Transverse colon (tissue), 4 donors: ENCODE data around the gene IGLL5. TPM values are rescaled to one million over a fixed set of nuclear protein-coding genes. Genes with fewer than 3 reads are reported as not detected.

ENCODE experiments used
- DNase-seq: peaks from one replicate; pipeline ENCODE4 v3.0.0-alpha.2; 2019
- H3K27ac ChIP-seq, 4 donors: fragments of 200-600 bp; sonication (generic); 2 replicates each; pipeline ENCODE4 v1.5.1; 2016 to 2018; ENCODE audit warnings: inconsistent platforms in 4 of 4
- H3K27me3 ChIP-seq: fragments of 200-600 bp; sonication (generic); 2 replicates; pipeline ENCODE4 v1.5.1; 2017; ENCODE audit warnings: inconsistent platforms
- H3K36me3 ChIP-seq, 4 donors: fragments of 200-600 bp; sonication (generic); 2 replicates each; pipeline ENCODE4 v1.5.1; 2017 to 2019; ENCODE audit warnings: inconsistent platforms in 4 of 4
- H3K4me1 ChIP-seq, 4 donors: fragments of 200-600 bp; sonication (generic); 2 replicates each; pipeline ENCODE4 v1.5.1; 2017 to 2020; ENCODE audit warnings: inconsistent platforms in 4 of 4
- H3K4me3 ChIP-seq, 4 donors: fragments of 200-600 bp; sonication (generic); 1 replicate in 1 of 4; 2 replicates in 3 of 4; pipeline versions ENCODE4 v1.5.1 to v1.6.1; 2017 to 2019; ENCODE audit warnings: inconsistent platforms in 4 of 4
- H3K9me3 ChIP-seq, 2 donors: fragments of 200-600 bp; sonication (generic); 2 replicates each; pipeline ENCODE4 v1.5.1; 2017 to 2019; ENCODE audit warnings: inconsistent platforms in 2 of 2
- EP300 ChIP-seq: sonication (generic); formaldehyde crosslinking; IDR thresholded peaks from one replicate; pipeline ENCODE4 v1.6.1; 2017; ENCODE audit warnings: antibody characterized with exemption, low read depth
- POLR2A ChIP-seq: fragments of 450-650 bp; IDR thresholded peaks from one replicate; pipeline ENCODE4 v1.6.1; 2016; ENCODE audit warnings: antibody characterized with exemption, mild to moderate bottlenecking, moderate library complexity
- POLR2AphosphoS5 ChIP-seq, 3 donors: sonication (generic); formaldehyde crosslinking; IDR thresholded peaks; one replicate each; pipeline ENCODE4 v1.6.1; 2016; ENCODE audit warnings: antibody characterized with exemption in 3 of 3
- WGBS, 2 donors: methylation state at CpG; one replicate each; pipeline ENCODE4 v1.1.5; 2018; ENCODE audit warnings: low coverage in 1 of 2; 5-methylcytosine and 5-hydroxymethylcytosine counted together
- in situ Hi-C, 4 donors: fragments of 200-750 bp; cut with MboI; loops; one replicate each; pipeline versions ENCODE4 v1.15.0 to v1.15.1; 2017; ENCODE audit warnings: low sequenced_read_pairs in 3 of 4, low pct_ligation_motif_present in 1 of 4, low pct_unique_long_range_greater_than_20kb in 1 of 4
- intact Hi-C: fragments of 100-400 bp; cut with DNase I; formaldehyde crosslinking; loops from one replicate; pipeline ENCODE4 v1.15.1; 2023; ENCODE audit warnings: low total_unique reads
- total RNA-seq, 4 donors: library from RNA; depleted of rRNA; stranded (reverse); fragments of >200 nt; gene quantifications; one replicate each; pipeline ENCODE4 v1.1.0, GENCODE V29; 2016
- TF ChIP-seq, protein P1 (sequence below), 5 experiments: fragments of 200-600 bp in 3 of 5; fragments of 450-650 bp in 2 of 5; sonication (generic) in 3 of 5; IDR thresholded peaks; 1 replicate in 2 of 5; 2 replicates in 3 of 5; pipeline ENCODE4 v1.5.1; 2016 to 2017; ENCODE audit warnings: antibody characterized with exemption in 5 of 5, inconsistent platforms in 3 of 5, mild to moderate bottlenecking in 2 of 5, moderate library complexity in 1 of 5

IGLL5 gene
- total RNA-seq, 4 donors from 2014 or later = 14.9 to 104 (median 33.8) TPM; not detected in 1

DNA sequence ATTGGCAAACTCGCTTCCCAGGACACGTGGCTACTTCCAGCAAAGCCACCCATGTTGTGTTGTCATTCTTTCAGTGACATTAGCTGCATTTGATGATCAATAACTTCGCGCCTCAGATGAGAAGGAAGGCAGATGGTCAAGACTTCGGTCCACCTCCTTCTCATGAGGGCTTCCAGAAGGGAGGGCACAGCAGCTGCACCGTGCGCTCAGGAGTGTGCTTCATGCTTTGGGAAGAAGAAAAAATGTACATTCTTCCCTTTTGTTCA lies 25.3 kb downstream of the IGLL5 start:
- no peak overlapping the region for H3K4me3 ChIP-seq
- intact Hi-C loops (no loop called here), in situ Hi-C loops (no loop called here)
- no peak for TF ChIP-seq POLR2AphosphoS5 (IDR thresholded peaks at IDR 0.05)
- no peak for TF ChIP-seq POLR2A
- TF ChIP-seq, protein P1, sequence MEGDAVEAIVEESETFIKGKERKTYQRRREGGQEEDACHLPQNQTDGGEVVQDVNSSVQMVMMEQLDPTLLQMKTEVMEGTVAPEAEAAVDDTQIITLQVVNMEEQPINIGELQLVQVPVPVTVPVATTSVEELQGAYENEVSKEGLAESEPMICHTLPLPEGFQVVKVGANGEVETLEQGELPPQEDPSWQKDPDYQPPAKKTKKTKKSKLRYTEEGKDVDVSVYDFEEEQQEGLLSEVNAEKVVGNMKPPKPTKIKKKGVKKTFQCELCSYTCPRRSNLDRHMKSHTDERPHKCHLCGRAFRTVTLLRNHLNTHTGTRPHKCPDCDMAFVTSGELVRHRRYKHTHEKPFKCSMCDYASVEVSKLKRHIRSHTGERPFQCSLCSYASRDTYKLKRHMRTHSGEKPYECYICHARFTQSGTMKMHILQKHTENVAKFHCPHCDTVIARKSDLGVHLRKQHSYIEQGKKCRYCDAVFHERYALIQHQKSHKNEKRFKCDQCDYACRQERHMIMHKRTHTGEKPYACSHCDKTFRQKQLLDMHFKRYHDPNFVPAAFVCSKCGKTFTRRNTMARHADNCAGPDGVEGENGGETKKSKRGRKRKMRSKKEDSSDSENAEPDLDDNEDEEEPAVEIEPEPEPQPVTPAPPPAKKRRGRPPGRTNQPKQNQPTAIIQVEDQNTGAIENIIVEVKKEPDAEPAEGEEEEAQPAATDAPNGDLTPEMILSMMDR (IDR thresholded peaks at IDR 0.05) = no peak
- TF ChIP-seq EP300 = no peak
- H3K27me3 ChIP-seq = no peaks in the 10 kb centered on the region
- H3K27ac ChIP-seq = no peak overlapping the region
- 87% methylated on average over 7 of the region's 7 CpGs; no CpG with 5 or more reads in 1 of the 2 donors for WGBS, 2 donors
- H3K4me1 ChIP-seq = no peaks in the 10 kb centered on the region
- DNase-seq = no peak
- no peaks in the 10 kb centered on the region for H3K9me3 ChIP-seq
- H3K36me3 ChIP-seq = no peaks in the 10 kb centered on the region

DNA sequence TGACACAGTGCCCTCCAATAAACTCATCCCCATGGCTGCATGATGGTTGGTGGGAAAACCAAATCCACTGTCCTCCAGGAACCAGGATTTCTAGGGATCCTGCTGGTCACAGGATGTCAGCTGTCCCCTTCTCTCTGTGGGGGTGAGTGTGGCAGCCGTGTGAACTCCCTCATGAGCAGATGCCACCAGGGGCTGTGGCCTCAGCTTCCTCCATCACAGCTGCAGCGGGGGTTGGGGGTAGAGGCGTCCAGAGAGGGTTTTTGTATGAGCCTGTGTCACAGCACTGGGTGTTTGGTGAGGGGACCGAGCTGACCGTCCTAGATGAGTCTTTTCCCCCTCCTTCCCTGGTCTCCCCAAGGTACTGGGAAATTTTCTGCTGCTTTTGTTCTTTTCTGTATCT lies 26.4 kb downstream of the IGLL5 start:
- no peaks in the 10 kb centered on the region for H3K36me3 ChIP-seq
- no peak overlapping the region for H3K27ac ChIP-seq
- H3K27me3 ChIP-seq = no peaks in the 10 kb centered on the region
- no peaks in the 10 kb centered on the region for H3K4me1 ChIP-seq
- in situ Hi-C loops (no loop called here), intact Hi-C loops (no loop called here)
- DNase-seq = no peak
- 68 to 83% methylated on average over 2 to 5 of the region's 5 CpGs for WGBS, 2 donors
- TF ChIP-seq POLR2A = no peak
- H3K4me3 ChIP-seq = no peak overlapping the region
- no peaks in the 10 kb centered on the region for H3K9me3 ChIP-seq

DNA sequence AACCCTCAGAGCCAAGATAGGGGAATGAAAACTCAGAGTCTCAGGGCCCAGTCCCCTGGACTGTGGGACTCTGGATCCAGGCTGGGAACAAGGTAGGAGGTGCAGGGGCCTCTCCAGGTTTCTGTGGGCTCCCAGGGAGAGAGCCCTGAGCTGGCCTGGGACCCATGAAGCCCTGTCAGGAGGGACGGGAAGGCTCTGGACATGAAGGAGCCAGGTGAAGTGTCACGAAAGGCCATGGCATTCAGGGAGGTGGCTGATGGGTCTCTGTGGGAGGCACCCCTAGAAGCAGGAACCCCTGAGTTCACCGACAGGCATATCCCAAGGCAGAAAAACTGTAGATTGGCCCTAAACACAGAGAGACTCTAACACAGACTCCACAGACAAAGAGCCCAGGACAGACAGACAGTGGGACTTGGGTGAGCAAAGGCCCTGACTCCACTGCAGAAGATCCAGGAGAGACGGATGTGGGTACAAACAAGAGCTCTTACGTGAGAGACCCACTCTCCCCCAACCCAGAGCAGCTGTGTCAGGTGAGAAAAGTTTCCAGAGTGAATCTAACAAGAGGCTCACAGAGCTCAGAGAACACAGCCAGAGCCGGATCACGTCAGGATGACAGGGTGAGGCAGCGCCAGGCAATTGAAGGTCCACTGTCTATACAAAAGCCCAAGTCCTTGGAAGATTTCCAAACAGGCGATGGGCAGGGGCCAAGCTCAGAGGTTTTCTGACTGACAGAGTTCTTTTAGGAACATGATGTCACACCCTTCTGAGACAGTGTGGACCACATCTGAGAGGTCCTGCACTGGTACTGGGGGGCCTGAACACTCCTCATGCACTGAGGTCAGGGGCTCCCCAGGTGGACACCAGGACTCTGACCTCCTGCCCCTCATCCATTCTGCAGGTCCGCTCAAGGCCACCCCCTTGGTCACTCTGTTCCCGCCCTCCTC lies 27.4 kb downstream of the IGLL5 start:
- in situ Hi-C loops (no loop called here), intact Hi-C loops (no loop called here)
- no peak for DNase-seq
- H3K36me3 ChIP-seq = no peaks in the 10 kb centered on the region
- no peak overlapping the region for H3K4me3 ChIP-seq
- H3K4me1 ChIP-seq = no peaks in the 10 kb centered on the region
- H3K9me3 ChIP-seq = no peaks in the 10 kb centered on the region
- no peaks in the 10 kb centered on the region for H3K27me3 ChIP-seq
- no peak overlapping the region for H3K27ac ChIP-seq
- no peak for TF ChIP-seq POLR2AphosphoS5 (IDR thresholded peaks at IDR 0.05)
- no peak for TF ChIP-seq EP300
- TF ChIP-seq, protein P1 (IDR thresholded peaks at IDR 0.05) = no peak
- TF ChIP-seq POLR2A = no peak
- WGBS, 2 donors = 82% methylated on average over 11 of the region's 11 CpGs; no CpG with 5 or more reads in 1 of the 2 donors

DNA sequence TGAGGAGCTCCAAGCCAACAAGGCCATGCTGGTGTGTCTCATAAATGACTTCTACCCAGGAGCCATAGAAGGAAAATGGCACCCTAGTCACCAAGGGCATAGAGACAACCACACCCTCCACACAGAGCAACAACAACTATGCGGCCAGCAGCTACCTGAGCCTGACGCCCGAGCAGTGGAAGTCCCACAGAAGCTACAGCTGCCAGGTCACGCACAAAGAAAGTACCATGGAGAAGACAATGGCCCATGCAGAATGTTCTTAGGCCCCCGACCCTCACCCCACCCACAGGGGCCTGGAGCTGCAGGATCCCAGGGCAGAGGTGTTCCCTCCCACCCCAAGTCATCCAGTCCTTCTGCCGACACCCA lies 28.0 kb downstream of the IGLL5 start:
- TF ChIP-seq, protein P1 (IDR thresholded peaks at IDR 0.05) = no peak
- TF ChIP-seq POLR2AphosphoS5 (IDR thresholded peaks at IDR 0.05) (no peak), POLR2A (no peak)
- Histone ChIP-seq H3K27ac (no peak overlapping the region), H3K4me3 (no peak overlapping the region), H3K27me3 (no peaks in the 10 kb centered on the region), H3K4me1 (no peaks in the 10 kb centered on the region), H3K9me3 (no peaks in the 10 kb centered on the region), H3K36me3 (no peaks in the 10 kb centered on the region)
- 86% methylated on average over 1 to 6 of the region's 6 CpGs for WGBS, 2 donors
- DNase-seq = no peak
- intact Hi-C loops = no loop called here
- in situ Hi-C loops = no loop called here
